ENCODE results near the gene KRT85.
"Not testable (repeated sequence)": the region's sequence is repeated elsewhere in the genome, so short reads cannot be mapped to it uniquely, and the experiment has no call there.

The KRT85 gene

GRCh38 chr12:52366738-52367485 lies at the start of gene KRT85:
KRT85 (minus strand) TSS chr12:52367481; CDS start chr12:52367405, 76 bp downstream.
- no peak for DNase-seq

GRCh38 chr12:52416795-52417194 lies 49.5 kb upstream of the KRT85 start:
- DNase-seq = no peak

- DNase-seq = no peak
Observed at GRCh38 chr12:52415870-52416750, 48.8 kb upstream of the KRT85 start.

GRCh38 chr12:52414936-52415335 lies 47.7 kb upstream of the KRT85 start:
- DNase-seq = no peak

- no peak for DNase-seq
Observed at GRCh38 chr12:52413782-52414345, 46.6 kb upstream of the KRT85 start.

GRCh38 chr12:52413202-52413601 lies 45.9 kb upstream of the KRT85 start:
- DNase-seq = no peak

- no peak for DNase-seq
Observed at GRCh38 chr12:52411815-52412214, 44.5 kb upstream of the KRT85 start.

- not testable (repeated sequence) for DNase-seq
Observed at GRCh38 chr12:52410589-52411248, 43.4 kb upstream of the KRT85 start.

GRCh38 chr12:52407918-52408317 lies 40.6 kb upstream of the KRT85 start:
- no peak for DNase-seq

- DNase-seq = no peak
Observed at GRCh38 chr12:52405922-52406385, 38.7 kb upstream of the KRT85 start, which contains the start of gene KRT82. KRT82 (minus strand) TSS chr12:52406335; CDS start chr12:52406277, 58 bp downstream.

- no peak for DNase-seq
Observed at GRCh38 chr12:52404951-52405350, 37.7 kb upstream of the KRT85 start.

GRCh38 chr12:52403561-52403960 lies 36.3 kb upstream of the KRT85 start:
- no peak for DNase-seq

- no peak for DNase-seq
Observed at GRCh38 chr12:52402873-52403540, 35.7 kb upstream of the KRT85 start.

- no peak for DNase-seq
Observed at GRCh38 chr12:52402377-52402776, 35.1 kb upstream of the KRT85 start.

- no peak for DNase-seq
Observed at GRCh38 chr12:52401926-52402325, 34.6 kb upstream of the KRT85 start.

- no peak for DNase-seq
Observed at GRCh38 chr12:52401526-52401925, 34.2 kb upstream of the KRT85 start.

GRCh38 chr12:52400906-52401305 lies 33.6 kb upstream of the KRT85 start:
- DNase-seq = no peak

GRCh38 chr12:52399756-52400155 lies 32.5 kb upstream of the KRT85 start:
- no peak for DNase-seq

GRCh38 chr12:52398176-52398575 lies 30.9 kb upstream of the KRT85 start:
- no peak for DNase-seq

- DNase-seq = no peak
Observed at GRCh38 chr12:52396656-52397055, 29.4 kb upstream of the KRT85 start.
